Measurements from ENCODE around the gene ARMH1.

DNA sequence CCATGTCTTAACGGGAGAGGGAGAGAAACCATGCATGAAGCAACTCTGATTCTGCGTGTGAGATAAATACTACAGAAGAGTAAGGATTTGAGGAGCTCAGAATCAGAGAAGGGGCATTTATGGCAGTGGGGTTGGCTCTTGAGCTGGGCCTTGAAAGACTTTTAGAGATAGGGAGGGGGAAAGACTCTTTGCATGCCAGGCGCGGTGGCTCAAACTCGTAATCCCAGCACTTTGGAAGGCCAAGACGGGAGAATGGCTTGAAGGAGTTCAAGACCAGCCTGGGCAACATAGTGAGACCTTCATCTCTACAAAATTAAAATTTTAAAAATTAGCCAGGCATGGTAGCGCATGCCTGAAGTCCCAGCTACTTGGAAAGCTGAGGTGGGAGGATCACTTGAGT, 672 bp downstream of the ARMH1 start:
- TF ChIP-seq POLR2AphosphoS5 (IDR thresholded peaks at IDR 0.05) (no peak), EP300 (IDR thresholded peaks at IDR 0.05) (no peak), POLR2A (IDR thresholded peaks at IDR 0.05; ENCODE audit: low read depth) (no peak)
- TF ChIP-seq, protein P1, sequence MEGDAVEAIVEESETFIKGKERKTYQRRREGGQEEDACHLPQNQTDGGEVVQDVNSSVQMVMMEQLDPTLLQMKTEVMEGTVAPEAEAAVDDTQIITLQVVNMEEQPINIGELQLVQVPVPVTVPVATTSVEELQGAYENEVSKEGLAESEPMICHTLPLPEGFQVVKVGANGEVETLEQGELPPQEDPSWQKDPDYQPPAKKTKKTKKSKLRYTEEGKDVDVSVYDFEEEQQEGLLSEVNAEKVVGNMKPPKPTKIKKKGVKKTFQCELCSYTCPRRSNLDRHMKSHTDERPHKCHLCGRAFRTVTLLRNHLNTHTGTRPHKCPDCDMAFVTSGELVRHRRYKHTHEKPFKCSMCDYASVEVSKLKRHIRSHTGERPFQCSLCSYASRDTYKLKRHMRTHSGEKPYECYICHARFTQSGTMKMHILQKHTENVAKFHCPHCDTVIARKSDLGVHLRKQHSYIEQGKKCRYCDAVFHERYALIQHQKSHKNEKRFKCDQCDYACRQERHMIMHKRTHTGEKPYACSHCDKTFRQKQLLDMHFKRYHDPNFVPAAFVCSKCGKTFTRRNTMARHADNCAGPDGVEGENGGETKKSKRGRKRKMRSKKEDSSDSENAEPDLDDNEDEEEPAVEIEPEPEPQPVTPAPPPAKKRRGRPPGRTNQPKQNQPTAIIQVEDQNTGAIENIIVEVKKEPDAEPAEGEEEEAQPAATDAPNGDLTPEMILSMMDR (IDR thresholded peaks at IDR 0.05): no peak
